Measurements from ENCODE around the gene CBLN2. TPM values are rescaled to one million over a fixed set of nuclear protein-coding genes. Genes with fewer than 3 reads are reported as not detected.

CBLN2 gene
- not detected for total RNA-seq

DNA sequence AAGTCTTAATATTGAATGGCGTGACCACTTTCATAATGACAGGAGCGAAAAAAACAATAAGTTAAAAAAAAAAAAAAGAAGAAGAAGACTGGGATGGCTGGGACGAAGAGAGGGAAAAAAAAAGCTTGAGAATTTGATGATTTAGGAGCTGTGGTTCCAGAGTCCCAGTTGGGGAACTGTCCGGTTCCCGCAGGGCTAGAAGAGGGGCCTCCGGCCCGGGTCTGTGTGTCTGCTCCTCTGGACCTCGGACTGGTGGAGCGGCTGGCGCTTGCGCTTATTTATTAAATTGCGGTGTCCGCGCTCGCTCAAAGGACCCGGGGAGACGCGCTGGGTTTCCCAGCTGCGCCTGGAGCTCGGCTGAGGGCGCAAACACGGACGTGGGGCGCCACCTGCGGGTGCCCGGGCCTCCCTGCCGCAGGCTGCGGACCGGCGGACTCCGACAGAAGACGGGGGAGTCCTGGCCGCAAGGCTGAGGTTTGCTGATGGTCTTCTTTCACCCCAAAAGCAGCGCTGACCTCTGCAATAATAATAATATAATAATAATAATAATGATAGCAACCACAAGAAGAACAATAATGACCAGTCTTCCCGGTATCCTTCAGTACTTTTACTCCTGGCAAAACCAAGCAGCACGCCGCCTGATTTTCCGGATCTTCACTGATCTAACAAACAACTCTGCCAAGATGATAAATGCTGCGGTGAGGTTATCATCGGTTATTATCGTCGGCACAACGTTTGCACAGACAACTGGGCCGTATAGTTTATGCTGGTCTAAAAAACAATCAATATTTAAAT is at the start of gene CBLN2:
Gene CBLN2 (minus strand): TSS at position 251 of the 795 bp plus-strand sequence. CDS start 2,182 bp downstream, outside the sequence.
- Histone ChIP-seq H3K4me3 (peak within 1 kb of the TSS in 3 of 4 donors; percentile 13 to 25 (median 16)), H3K36me3 (no peaks in the 10 kb centered on the region), H3K27me3 (peaks cover 0 to 24% (median 12%) of the 10 kb centered on the region in 4 donors), H3K27ac (no peak within 1 kb of the TSS), H3K9me3 (no peaks in the 10 kb centered on the region), H3K4me1 (peaks cover 0 to 31% (median 8%) of the 10 kb centered on the region in 4 donors)
- peak; percentile 43 to 76 for ATAC-seq (ENCODE audit: low FRiP score in 2 of 2)
- DNase-seq = peak; percentile 37 to 89
- TF ChIP-seq POLR2A (IDR thresholded peaks at IDR 0.05) = no peak
- TF ChIP-seq, protein P1, sequence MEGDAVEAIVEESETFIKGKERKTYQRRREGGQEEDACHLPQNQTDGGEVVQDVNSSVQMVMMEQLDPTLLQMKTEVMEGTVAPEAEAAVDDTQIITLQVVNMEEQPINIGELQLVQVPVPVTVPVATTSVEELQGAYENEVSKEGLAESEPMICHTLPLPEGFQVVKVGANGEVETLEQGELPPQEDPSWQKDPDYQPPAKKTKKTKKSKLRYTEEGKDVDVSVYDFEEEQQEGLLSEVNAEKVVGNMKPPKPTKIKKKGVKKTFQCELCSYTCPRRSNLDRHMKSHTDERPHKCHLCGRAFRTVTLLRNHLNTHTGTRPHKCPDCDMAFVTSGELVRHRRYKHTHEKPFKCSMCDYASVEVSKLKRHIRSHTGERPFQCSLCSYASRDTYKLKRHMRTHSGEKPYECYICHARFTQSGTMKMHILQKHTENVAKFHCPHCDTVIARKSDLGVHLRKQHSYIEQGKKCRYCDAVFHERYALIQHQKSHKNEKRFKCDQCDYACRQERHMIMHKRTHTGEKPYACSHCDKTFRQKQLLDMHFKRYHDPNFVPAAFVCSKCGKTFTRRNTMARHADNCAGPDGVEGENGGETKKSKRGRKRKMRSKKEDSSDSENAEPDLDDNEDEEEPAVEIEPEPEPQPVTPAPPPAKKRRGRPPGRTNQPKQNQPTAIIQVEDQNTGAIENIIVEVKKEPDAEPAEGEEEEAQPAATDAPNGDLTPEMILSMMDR (IDR thresholded peaks at IDR 0.05) = peak in 5 of 6 experiments; percentile 16 to 57 (median 44)
- no peak for TF ChIP-seq POLR2AphosphoS5 (IDR thresholded peaks at IDR 0.05)
- WGBS, 2 donors = 3 to 5% methylated on average over 33 to 41 of the region's 44 CpGs

DNA sequence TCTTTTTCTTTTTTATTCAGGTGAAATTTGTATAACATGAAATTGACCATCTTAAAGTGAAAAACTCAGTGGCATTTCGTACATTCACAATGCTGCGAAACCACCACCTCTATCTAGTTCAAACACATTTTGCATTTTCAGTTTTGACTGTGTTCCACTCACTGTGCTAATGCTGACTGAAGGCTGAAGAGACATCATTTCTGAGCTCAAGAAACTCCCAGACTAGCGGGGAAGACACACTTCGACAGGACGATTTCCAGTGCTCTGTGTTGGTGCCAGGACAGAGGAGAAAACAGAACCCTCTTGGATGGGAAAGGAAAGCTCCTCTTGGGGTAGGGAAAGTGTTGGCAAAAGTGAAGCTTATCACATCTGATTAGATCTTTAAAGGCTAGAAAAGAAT is 44.2 kb upstream of the CBLN2 start:
- no peak for TF ChIP-seq POLR2A (IDR thresholded peaks at IDR 0.05)
- TF ChIP-seq, protein P1 (IDR thresholded peaks at IDR 0.05) = no peak
- no peak for TF ChIP-seq EP300 (IDR thresholded peaks at IDR 0.05)
- TF ChIP-seq POLR2AphosphoS5 (IDR thresholded peaks at IDR 0.05) = no peak
- Histone ChIP-seq H3K27ac (no peak overlapping the region), H3K27me3 (no peaks in the 10 kb centered on the region), H3K36me3 (no peaks in the 10 kb centered on the region), H3K4me3 (no peak overlapping the region), H3K9me3 (no peaks in the 10 kb centered on the region), H3K4me1 (no peaks in the 10 kb centered on the region)
- ATAC-seq (ENCODE audit: low FRiP score in 2 of 2) = no peak
- no peak for DNase-seq
- WGBS, 2 donors = 84 to 89% methylated on average over 5 of the region's 5 CpGs

DNA sequence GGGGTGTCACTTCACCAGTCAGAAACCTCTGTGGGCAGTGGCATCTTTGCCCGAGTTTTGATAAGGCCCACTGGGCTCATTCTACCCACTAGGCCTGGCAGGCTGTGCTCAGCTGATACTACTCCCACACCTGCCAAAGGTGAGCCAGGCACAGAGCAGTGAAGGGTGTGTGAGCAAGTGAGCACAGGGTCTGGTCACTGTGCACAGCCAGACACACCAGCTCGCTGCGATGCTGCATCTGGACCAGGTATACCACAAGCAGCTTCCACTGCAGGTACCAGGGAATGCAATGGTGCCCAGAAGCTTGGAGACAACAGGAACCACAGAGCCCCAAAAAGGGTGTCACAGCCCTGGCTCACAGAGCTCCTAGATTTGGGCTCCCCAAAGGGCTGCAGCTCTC is 40.6 kb upstream of the CBLN2 start:
- Histone ChIP-seq H3K27ac (no peak overlapping the region), H3K27me3 (no peaks in the 10 kb centered on the region), H3K4me1 (no peaks in the 10 kb centered on the region), H3K4me3 (no peak overlapping the region), H3K36me3 (no peaks in the 10 kb centered on the region), H3K9me3 (no peaks in the 10 kb centered on the region)
- TF ChIP-seq, protein P1 (IDR thresholded peaks at IDR 0.05) = no peak
- no peak for TF ChIP-seq POLR2A (IDR thresholded peaks at IDR 0.05)
- TF ChIP-seq EP300 (IDR thresholded peaks at IDR 0.05) = no peak
- no peak for TF ChIP-seq POLR2AphosphoS5 (IDR thresholded peaks at IDR 0.05)
- ATAC-seq (ENCODE audit: low FRiP score in 2 of 2) (no peak), DNase-seq (no peak)
- 78 to 88% methylated on average over 1 to 3 of the region's 3 CpGs for WGBS, 2 donors

DNA sequence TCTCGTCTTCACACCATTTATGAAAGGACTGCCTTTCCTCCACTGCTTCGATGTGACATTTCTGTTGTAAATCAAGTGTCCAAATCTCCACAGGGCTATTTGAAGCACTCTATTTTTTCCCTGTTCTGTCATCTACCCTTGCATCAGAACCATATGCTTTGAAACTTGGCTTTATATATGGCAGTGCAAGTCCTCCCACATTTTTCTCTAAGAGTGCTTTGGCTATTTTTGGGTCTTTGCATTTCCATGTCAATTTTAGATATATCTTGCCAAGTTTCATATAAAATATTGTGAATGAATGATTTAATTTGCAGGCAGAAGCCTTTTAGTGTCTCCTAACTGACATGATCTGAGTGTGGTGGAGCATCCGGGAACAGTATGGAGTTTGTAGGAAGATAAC is 37.8 kb upstream of the CBLN2 start:
- H3K27ac ChIP-seq = no peak overlapping the region
- no peaks in the 10 kb centered on the region for H3K9me3 ChIP-seq
- DNase-seq (no peak), ATAC-seq (ENCODE audit: low FRiP score in 2 of 2) (no peak)
- no peaks in the 10 kb centered on the region for H3K27me3 ChIP-seq
- no peaks in the 10 kb centered on the region for H3K4me1 ChIP-seq
- TF ChIP-seq EP300 (IDR thresholded peaks at IDR 0.05) (no peak), POLR2AphosphoS5 (IDR thresholded peaks at IDR 0.05) (no peak), POLR2A (IDR thresholded peaks at IDR 0.05) (no peak)
- TF ChIP-seq, protein P1 (IDR thresholded peaks at IDR 0.05) = no peak
- 79 to 82% methylated on average over 3 of the region's 3 CpGs for WGBS, 2 donors
- no peaks in the 10 kb centered on the region for H3K36me3 ChIP-seq
- no peak overlapping the region for H3K4me3 ChIP-seq

DNA sequence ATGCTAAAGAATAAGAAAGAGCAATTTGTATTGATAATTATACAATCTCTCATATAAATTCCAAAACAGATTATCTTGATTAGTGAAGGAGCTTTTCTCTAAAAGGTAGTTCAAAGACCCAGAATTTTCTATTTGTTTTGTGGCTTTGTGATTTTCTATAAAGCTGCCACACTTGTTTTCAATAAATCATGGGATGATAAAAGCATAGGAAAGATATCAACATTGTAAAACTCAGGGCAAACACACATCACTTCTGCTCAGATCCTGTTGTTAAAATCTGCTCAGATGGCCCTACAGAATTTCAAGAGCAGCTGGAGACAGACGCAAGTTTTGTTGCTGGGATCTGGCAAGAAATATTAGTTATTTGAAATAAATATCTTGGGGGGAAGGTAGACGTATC is 28.8 kb upstream of the CBLN2 start:
- no peak for ATAC-seq (ENCODE audit: low FRiP score in 2 of 2)
- TF ChIP-seq, protein P1 (IDR thresholded peaks at IDR 0.05) = no peak
- TF ChIP-seq POLR2AphosphoS5 (IDR thresholded peaks at IDR 0.05) (no peak), POLR2A (IDR thresholded peaks at IDR 0.05) (no peak), EP300 (IDR thresholded peaks at IDR 0.05) (no peak)
- WGBS, 2 donors = 69 to 73% methylated on average over 2 of the region's 2 CpGs

More for the DNA sequence above, 28.8 kb upstream of the CBLN2 start:
- H3K27ac ChIP-seq = no peak overlapping the region
- no peaks in the 10 kb centered on the region for H3K27me3 ChIP-seq
- no peak overlapping the region for H3K4me3 ChIP-seq
- no peaks in the 10 kb centered on the region for H3K9me3 ChIP-seq
- H3K4me1 ChIP-seq = no peaks in the 10 kb centered on the region
- DNase-seq = no peak
- H3K36me3 ChIP-seq = no peaks in the 10 kb centered on the region
